ENCODE measurements around the gene LYSMD1. TPM values are rescaled to one million over a fixed set of nuclear protein-coding genes. Genes with fewer than 3 reads are reported as not detected.

The LYSMD1 gene
- total and polyA plus RNA-seq, 2 of the 4 experiments (the other 2 are of a cell fraction): 5.9 to 10.4 TPM

DNA sequence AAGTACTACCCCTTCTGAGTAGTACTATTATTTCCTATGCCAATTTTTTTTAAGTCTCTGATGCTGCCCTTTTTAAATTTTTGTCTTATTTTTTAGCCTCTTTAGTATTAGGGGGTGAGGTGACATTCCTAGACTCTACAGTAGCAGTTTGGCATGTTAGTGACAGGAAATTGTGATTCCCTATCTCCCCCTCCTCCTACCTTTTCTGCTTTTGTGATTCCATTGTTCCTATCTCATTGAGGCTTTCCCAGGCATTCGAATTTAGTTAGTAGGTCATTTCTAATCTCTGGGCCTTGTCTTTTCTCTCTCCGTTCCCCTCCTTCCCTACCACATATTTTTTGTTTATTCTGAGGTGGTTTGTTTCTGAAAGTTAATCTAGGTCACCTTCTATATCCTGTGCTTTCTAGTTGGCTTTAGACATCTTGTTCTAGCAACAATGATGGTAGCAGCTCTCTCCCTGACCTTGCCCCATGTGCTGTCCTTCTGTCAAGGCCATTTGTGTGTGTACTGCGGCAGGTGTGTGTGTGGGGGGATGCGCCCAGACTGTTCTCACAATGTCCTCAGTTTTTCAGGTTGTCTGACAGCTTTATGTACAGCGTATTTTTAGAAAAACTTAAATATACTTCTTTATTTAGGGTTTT lies 40.8 kb downstream of the LYSMD1 start:
- no peak overlapping the region for H3K4me3 ChIP-seq (ENCODE audit: insufficient read depth, low read depth, low read length)
- H2BK120ac ChIP-seq (ENCODE audit: low read depth, low read length): no peak overlapping the region
- H3K56ac ChIP-seq (ENCODE audit: extremely low read depth, insufficient read depth, low read length): no peak overlapping the region
- no TSS peak for BruUV-seq (replicated peaks)
- no peak overlapping the region for H2BK20ac ChIP-seq (ENCODE audit: low read depth, low read length)
- H3K18ac ChIP-seq (ENCODE audit: low read depth, low read length): no peak overlapping the region
- no peak overlapping the region for H2AFZ ChIP-seq (replicated peaks; ENCODE audit: low read length, poor library complexity)
- in situ Hi-C loops (cut with MboI; ENCODE audit: low sequenced_read_pairs): no loop called here
- CTCF ChIA-PET: no interaction called here
- no peak overlapping the region for H3K4me2 ChIP-seq (ENCODE audit: low read depth, low read length)
- no peaks in the 10 kb centered on the region for H3K9me1 ChIP-seq (ENCODE audit: insufficient read depth, low read length)
- H2AK5ac ChIP-seq (ENCODE audit: low read depth, low read length): no peak overlapping the region
- no peak overlapping the region for H2AK9ac ChIP-seq (replicated peaks; ENCODE audit: low read depth, low read length, poor library complexity)
- H3K4me1 ChIP-seq (ENCODE audit: control insufficient read depth, insufficient read depth, low read length): no peaks in the 10 kb centered on the region
- no peak overlapping the region for H3K9ac ChIP-seq (ENCODE audit: low read depth, low read length)
- H3K36me3 ChIP-seq (ENCODE audit: control insufficient read depth, insufficient read depth, low read length): 0 out of 2 replicates have a peak, but pooled peaks cover 1% of the 10 kb centered on the region
- H3K4ac ChIP-seq (ENCODE audit: low read depth, low read length): no peak overlapping the region
- H2BK5ac ChIP-seq (ENCODE audit: low read depth, low read length, poor library complexity, severe bottlenecking): no peak overlapping the region
- no peaks in the 10 kb centered on the region for H3K27me3 ChIP-seq (ENCODE audit: control insufficient read depth, insufficient read depth, low read length)
- DNase-seq (no peak), ATAC-seq (ENCODE audit: low read depth) (no peak)
- H3K79me1 ChIP-seq (ENCODE audit: low read depth in 1 of 2, low read length in 2 of 2): no peaks in the 10 kb centered on the region
- no peak overlapping the region for H4K5ac ChIP-seq (ENCODE audit: low read depth, low read length)
- POLR2A ChIA-PET (ENCODE audit: unreplicated experiment): no interaction called here
- H4K20me1 ChIP-seq (ENCODE audit: insufficient read depth, low read length): no peaks in the 10 kb centered on the region
- no peak overlapping the region for H3K23ac ChIP-seq (ENCODE audit: low read depth, low read length)
- no peak overlapping the region for H3K14ac ChIP-seq (replicated peaks; ENCODE audit: low read depth, low read length)
- no peak overlapping the region for H3K27ac ChIP-seq (ENCODE audit: insufficient read depth, low read length)
- no CpG with 5 or more reads among the region's 5 CpGs for WGBS, 2 experiments (ENCODE audit: extremely low coverage in 2 of 2, insufficient read length in 1 of 2)
- no peak overlapping the region for H4K91ac ChIP-seq (ENCODE audit: insufficient read depth, low read depth, low read length)
- H2BK15ac ChIP-seq (ENCODE audit: low read depth, low read length): no peak overlapping the region
- H3K9me3 ChIP-seq (ENCODE audit: control insufficient read depth, insufficient read depth, low read length): no peaks in the 10 kb centered on the region
- TF ChIP-seq, protein P1, sequence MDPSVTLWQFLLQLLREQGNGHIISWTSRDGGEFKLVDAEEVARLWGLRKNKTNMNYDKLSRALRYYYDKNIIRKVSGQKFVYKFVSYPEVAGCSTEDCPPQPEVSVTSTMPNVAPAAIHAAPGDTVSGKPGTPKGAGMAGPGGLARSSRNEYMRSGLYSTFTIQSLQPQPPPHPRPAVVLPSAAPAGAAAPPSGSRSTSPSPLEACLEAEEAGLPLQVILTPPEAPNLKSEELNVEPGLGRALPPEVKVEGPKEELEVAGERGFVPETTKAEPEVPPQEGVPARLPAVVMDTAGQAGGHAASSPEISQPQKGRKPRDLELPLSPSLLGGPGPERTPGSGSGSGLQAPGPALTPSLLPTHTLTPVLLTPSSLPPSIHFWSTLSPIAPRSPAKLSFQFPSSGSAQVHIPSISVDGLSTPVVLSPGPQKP (IDR thresholded peaks at IDR 0.05; ENCODE audit: borderline replicate concordance, low read depth, low read length): no peak
- TF ChIP-seq, protein P2, sequence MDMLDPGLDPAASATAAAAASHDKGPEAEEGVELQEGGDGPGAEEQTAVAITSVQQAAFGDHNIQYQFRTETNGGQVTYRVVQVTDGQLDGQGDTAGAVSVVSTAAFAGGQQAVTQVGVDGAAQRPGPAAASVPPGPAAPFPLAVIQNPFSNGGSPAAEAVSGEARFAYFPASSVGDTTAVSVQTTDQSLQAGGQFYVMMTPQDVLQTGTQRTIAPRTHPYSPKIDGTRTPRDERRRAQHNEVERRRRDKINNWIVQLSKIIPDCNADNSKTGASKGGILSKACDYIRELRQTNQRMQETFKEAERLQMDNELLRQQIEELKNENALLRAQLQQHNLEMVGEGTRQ (IDR thresholded peaks at IDR 0.05; ENCODE audit: low read depth, low read length): no peak
- no peak for TF ChIP-seq MAZ (IDR thresholded peaks at IDR 0.05; ENCODE audit: borderline replicate concordance, low read depth, low read length)
- TF ChIP-seq CHD1 (IDR thresholded peaks at IDR 0.05; ENCODE audit: low read depth, low read length): no peak
- no peak for TF ChIP-seq FOS (IDR thresholded peaks at IDR 0.05; ENCODE audit: low read depth, low read length)
- TF ChIP-seq NFE2L2 (IDR thresholded peaks at IDR 0.05; ENCODE audit: low read depth, low read length): no peak
- no peak for TF ChIP-seq MXI1 (IDR thresholded peaks at IDR 0.05; ENCODE audit: borderline replicate concordance, low read depth, low read length)
- TF ChIP-seq SMC3 (IDR thresholded peaks at IDR 0.05; ENCODE audit: low read depth, low read length): no peak
- no peak for TF ChIP-seq RCOR1 (IDR thresholded peaks at IDR 0.05; ENCODE audit: insufficient replicate concordance, low read length)
- no peak for TF ChIP-seq CEBPB (IDR thresholded peaks at IDR 0.05; ENCODE audit: low read depth, low read length)
- TF ChIP-seq RFX5 (IDR thresholded peaks at IDR 0.05; ENCODE audit: low read depth, low read length): no peak
- no peak for TF ChIP-seq RAD21 (IDR thresholded peaks at IDR 0.05; ENCODE audit: low read length)
- TF ChIP-seq MAFK (IDR thresholded peaks at IDR 0.05; ENCODE audit: low read depth, low read length): no peak
- no peak for TF ChIP-seq POLR2A (IDR thresholded peaks at IDR 0.05; ENCODE audit: low read depth, low read length)
- TF ChIP-seq, protein P3, sequence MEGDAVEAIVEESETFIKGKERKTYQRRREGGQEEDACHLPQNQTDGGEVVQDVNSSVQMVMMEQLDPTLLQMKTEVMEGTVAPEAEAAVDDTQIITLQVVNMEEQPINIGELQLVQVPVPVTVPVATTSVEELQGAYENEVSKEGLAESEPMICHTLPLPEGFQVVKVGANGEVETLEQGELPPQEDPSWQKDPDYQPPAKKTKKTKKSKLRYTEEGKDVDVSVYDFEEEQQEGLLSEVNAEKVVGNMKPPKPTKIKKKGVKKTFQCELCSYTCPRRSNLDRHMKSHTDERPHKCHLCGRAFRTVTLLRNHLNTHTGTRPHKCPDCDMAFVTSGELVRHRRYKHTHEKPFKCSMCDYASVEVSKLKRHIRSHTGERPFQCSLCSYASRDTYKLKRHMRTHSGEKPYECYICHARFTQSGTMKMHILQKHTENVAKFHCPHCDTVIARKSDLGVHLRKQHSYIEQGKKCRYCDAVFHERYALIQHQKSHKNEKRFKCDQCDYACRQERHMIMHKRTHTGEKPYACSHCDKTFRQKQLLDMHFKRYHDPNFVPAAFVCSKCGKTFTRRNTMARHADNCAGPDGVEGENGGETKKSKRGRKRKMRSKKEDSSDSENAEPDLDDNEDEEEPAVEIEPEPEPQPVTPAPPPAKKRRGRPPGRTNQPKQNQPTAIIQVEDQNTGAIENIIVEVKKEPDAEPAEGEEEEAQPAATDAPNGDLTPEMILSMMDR (conservative IDR thresholded peaks at IDR 0.05; ENCODE audit: low read depth, low read length): no peak
- TF ChIP-seq BHLHE40 (IDR thresholded peaks at IDR 0.05; ENCODE audit: low read depth, low read length): no peak
- H4K8ac ChIP-seq (ENCODE audit: low read depth in 2 of 2, low read length in 2 of 2): no peak overlapping the region
- dilution Hi-C loops (cut with HindIII; ENCODE audit: low sequenced_read_pairs, unreplicated experiment): no loop called here
- intact Hi-C loops (cut with micrococcal nuclease): no loop called here

Measured in IMR-90 (cell line).